Adipocyte (in vitro differentiated cells): Measurements from ENCODE around the gene COL6A3.

Experiments
- DNase-seq: peaks from one replicate; pipeline ENCODE4 v3.0.0-alpha.2; 2015; ENCODE audit warnings: low read depth
- H3K27me3 ChIP-seq: replicated peaks from 2 replicates; pipeline ENCODE4 v1.7.0; 2013; ENCODE audit warnings: mild to moderate bottlenecking, low read length, moderate library complexity; ENCODE audit not compliant: control insufficient read depth, insufficient read depth
- H3K36me3 ChIP-seq: 2 replicates; pipeline ENCODE4 v1.7.0; 2013; ENCODE audit warnings: low read length, mild to moderate bottlenecking, moderate library complexity; ENCODE audit not compliant: control insufficient read depth, insufficient read depth, severe bottlenecking
- H3K4me1 ChIP-seq: 2 replicates; pipeline ENCODE4 v1.7.0; 2013; ENCODE audit warnings: mild to moderate bottlenecking, low read length, moderate library complexity; ENCODE audit not compliant: control insufficient read depth, insufficient read depth
- H3K4me3 ChIP-seq: 2 replicates; pipeline ENCODE4 v1.7.0; 2013; ENCODE audit warnings: mild to moderate bottlenecking, low read length, moderate library complexity
- H3K9ac ChIP-seq: 2 replicates; pipeline ENCODE4 v1.7.0; 2013; ENCODE audit warnings: mild to moderate bottlenecking, low read length, moderate library complexity
- H3K9me3 ChIP-seq: 2 replicates; pipeline ENCODE4 v1.7.0; 2013; ENCODE audit warnings: mild to moderate bottlenecking, low read length, moderate library complexity; ENCODE audit not compliant: control insufficient read depth

The COL6A3 gene

DNA sequence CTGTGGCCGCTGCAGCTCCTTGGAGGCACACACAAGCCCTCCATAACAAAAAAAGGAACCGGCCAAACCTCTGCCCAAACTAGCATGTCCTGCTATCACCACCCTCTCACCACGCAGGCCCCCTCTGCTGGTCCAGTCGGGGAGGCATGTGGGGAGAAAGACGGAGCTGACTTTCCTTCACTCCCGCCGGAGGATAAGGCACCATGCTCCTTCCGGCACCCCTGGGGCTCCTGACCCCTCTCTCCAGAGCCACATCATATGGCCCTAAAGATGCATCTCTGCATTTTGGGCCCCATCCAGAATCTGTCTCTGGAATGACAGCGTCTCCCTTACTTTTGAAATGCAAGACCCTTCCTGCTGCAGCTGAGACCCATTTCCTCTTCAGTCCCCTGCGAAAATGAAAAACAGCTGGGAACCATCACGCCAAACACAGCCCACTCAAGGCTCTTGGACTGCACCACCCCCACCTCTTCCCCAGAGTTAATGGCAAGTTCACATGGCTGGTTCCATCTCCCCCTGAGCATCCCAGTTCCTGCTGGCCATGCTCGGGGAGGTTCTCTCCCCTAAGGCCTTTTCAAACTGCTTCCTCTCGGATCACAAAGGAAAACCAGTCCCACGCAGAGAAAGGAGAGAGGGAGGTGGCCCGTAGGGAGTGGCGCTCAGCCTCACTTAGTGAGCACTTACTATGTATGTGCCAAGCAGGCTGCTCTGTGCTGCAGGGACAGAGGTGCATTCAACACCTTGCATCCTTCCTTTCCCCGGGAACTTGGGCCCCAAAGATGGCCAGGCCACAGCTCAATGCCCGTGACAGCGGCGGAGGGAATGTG, 37.9 kb upstream of the COL6A3 start:
- Histone ChIP-seq H3K4me1 (peaks cover 24% of the 10 kb centered on the region), H3K9me3 (no peaks in the 10 kb centered on the region), H3K9ac (no peak overlapping the region), H3K27me3 (no peaks in the 10 kb centered on the region), H3K4me3 (no peak overlapping the region), H3K36me3 (no peaks in the 10 kb centered on the region)
- DNase-seq = no peak

DNA sequence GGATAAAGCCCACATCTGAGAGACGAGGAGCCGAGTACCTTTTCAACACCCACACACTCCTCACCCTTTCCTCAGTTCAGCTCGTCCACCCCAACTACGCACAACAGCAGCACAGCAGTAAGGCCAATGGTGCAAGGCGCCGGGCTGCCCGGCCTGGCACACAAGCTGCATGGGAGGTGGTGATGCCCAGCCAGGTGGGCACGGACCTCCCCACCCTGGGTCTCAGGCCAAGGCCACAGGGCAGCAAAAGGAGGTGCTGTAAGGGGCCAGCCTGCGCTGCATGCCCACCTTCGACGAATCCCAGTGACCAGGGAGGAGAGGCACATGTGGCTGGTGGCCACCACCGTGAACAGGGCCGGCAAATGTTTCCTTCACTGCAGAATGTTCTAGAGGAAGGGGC, 36.6 kb upstream of the COL6A3 start:
- no peaks in the 10 kb centered on the region for H3K9me3 ChIP-seq
- no peak overlapping the region for H3K4me3 ChIP-seq
- H3K9ac ChIP-seq = no peak overlapping the region
- no peak for DNase-seq
- H3K36me3 ChIP-seq = no peaks in the 10 kb centered on the region
- H3K4me1 ChIP-seq = peaks cover 20% of the 10 kb centered on the region
- H3K27me3 ChIP-seq = no peaks in the 10 kb centered on the region

DNA sequence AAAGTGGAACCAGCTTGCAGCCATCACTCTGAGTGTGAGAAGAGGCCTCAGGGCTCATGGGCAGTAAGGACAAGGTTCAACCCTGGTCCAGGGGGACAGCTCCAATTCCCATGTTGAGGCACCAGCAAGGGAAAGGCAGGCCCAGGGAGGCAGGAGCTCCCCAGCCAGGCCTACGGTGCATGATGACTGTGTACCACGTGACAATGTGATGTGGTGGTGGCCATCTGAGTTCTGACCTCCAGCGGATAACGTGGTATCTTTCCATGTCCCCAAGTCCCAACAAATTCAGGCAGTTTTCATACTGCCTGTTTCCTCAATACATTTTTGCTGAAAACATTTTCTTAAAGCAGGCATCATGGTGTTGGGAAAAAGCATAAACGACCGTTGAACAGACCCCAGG, 36.1 kb upstream of the COL6A3 start:
- Histone ChIP-seq H3K9ac (no peak overlapping the region), H3K27me3 (no peaks in the 10 kb centered on the region), H3K9me3 (no peaks in the 10 kb centered on the region)

DNA sequence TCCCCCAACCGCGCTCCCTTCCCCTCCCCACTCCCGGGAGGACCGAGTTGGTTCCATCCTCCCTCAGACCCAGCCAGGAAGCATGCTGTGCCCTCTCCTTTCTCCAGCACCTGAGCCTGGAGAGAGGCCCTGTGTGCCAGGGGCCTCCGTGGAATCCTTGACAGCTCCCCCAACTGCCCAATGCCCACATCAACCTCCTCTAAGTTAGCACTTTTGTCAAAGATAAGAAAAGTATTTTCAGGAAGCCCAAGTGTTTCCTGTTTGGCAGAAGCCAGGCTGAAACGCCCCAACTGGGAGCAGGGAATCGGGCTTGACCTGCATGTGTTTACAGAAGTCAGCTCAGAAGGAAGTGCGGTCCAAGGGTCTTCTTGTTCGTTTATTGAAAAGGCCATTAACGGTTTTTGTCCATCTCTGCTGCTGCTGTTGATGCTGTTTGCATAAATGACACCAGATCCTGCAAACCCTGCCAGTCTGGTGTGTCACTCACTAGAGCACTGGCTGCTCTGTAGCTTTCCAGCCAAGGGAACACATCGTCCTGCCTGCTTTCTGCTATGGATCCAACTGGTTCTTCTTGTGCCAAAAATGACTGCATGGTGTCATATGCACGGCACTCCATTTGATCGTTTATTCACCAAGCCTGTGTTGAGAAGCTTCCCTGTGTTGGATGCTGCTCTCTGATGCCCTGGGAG, 35.4 kb upstream of the COL6A3 start:
- DNase-seq = no peak
- Histone ChIP-seq H3K9me3 (no peaks in the 10 kb centered on the region), H3K4me1 (peaks cover 20% of the 10 kb centered on the region), H3K36me3 (no peaks in the 10 kb centered on the region), H3K4me3 (peak overlapping the region; percentile 46), H3K27me3 (no peaks in the 10 kb centered on the region), H3K9ac (peak overlapping the region; percentile 51)

More for the DNA sequence above, 36.1 kb upstream of the COL6A3 start:
- H3K4me3 ChIP-seq = peak overlapping the region; percentile 46
- no peak for DNase-seq
- peaks cover 20% of the 10 kb centered on the region for H3K4me1 ChIP-seq
- no peaks in the 10 kb centered on the region for H3K36me3 ChIP-seq

DNA sequence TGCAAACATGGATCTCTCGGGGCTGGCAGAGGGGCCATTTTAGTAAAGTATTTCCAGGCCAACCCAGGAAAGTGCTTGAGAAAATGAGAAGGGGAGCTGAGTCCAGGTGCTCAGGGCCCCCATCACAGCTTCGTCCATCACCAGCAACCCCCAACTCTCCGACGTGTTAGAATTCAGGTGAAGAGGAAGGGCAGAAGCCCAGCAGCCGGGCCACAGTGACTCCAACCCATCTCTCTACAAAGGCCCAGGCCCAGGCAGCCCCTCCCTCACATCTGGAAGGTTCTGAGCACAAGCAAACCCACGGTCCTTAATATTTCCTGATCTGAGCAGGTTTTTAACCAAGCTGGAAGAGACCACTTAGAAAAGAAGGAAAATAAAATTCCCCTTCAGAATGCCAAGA, 34.7 kb upstream of the COL6A3 start:
- Histone ChIP-seq H3K27me3 (no peaks in the 10 kb centered on the region), H3K9ac (peak overlapping the region; percentile 51), H3K36me3 (no peaks in the 10 kb centered on the region), H3K9me3 (no peaks in the 10 kb centered on the region), H3K4me3 (no peak overlapping the region), H3K4me1 (peaks cover 20% of the 10 kb centered on the region)
- DNase-seq = no peak

DNA sequence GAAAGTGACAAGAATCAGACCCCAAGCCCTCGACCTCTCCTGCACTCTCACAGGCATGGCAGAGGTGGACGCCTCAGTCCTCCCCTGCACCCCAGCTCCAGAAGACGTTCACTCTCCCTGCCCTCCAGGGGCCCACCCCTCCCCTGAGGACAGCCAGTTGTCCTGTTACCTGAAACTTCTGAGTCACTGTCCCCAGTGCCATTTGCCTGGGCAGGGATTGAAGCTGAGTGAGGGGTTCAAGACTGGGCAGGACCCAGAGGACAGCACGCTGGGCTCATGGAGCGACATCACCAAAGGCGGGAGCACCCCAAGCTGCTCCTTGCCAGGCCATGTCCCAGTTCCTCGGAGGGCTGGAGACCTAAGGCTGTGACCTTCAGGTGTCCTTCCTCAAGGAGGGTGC, 34.2 kb upstream of the COL6A3 start:
- Histone ChIP-seq H3K27me3 (no peaks in the 10 kb centered on the region), H3K4me1 (peaks cover 20% of the 10 kb centered on the region)
- no peak for DNase-seq

DNA sequence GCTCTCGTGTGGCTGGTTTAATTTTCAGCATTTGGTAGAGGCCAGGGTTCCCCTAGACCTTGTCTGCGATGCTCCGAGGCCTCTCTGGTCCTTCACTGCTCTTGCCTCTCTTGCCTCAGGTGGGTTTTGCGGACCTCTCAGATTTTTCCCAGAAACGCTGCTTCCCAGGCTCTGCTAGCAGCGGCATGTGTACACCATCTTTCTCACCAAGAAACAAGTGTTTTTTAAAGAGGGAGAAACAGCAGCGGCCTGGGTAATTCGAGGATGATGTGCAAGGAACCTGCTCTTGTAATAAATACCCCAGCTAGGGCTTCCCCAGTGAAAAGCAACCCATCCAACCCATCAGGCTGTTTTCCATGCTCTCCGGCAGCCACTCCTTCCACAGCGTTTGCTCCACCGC, 33.5 kb upstream of the COL6A3 start:
- no peaks in the 10 kb centered on the region for H3K9me3 ChIP-seq
- DNase-seq = no peak
- H3K9ac ChIP-seq = no peak overlapping the region
- no peak overlapping the region for H3K4me3 ChIP-seq
- peaks cover 17% of the 10 kb centered on the region for H3K4me1 ChIP-seq
- H3K36me3 ChIP-seq = no peaks in the 10 kb centered on the region
- H3K27me3 ChIP-seq = no peaks in the 10 kb centered on the region

More for the DNA sequence above, 34.2 kb upstream of the COL6A3 start:
- no peaks in the 10 kb centered on the region for H3K36me3 ChIP-seq
- no peak overlapping the region for H3K9ac ChIP-seq
- no peaks in the 10 kb centered on the region for H3K9me3 ChIP-seq
- H3K4me3 ChIP-seq = no peak overlapping the region

DNA sequence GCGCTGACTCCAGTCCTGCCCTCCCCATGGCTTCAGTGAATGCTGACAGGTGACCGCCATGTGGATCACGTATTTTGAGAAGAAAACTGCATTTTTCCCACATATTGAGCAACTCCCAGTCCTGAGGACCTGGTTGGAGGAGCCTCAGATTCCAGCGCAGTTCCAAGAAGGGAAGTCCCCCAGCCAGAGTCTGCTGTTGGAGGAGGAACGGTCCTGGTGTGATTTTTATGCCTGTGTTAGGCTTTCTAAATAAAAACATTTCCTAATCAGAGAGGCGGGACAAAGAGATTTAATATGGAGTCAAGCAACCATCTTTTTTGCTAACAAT, 32.3 kb upstream of the COL6A3 start:
- no peaks in the 10 kb centered on the region for H3K9me3 ChIP-seq
- no peaks in the 10 kb centered on the region for H3K27me3 ChIP-seq

DNA sequence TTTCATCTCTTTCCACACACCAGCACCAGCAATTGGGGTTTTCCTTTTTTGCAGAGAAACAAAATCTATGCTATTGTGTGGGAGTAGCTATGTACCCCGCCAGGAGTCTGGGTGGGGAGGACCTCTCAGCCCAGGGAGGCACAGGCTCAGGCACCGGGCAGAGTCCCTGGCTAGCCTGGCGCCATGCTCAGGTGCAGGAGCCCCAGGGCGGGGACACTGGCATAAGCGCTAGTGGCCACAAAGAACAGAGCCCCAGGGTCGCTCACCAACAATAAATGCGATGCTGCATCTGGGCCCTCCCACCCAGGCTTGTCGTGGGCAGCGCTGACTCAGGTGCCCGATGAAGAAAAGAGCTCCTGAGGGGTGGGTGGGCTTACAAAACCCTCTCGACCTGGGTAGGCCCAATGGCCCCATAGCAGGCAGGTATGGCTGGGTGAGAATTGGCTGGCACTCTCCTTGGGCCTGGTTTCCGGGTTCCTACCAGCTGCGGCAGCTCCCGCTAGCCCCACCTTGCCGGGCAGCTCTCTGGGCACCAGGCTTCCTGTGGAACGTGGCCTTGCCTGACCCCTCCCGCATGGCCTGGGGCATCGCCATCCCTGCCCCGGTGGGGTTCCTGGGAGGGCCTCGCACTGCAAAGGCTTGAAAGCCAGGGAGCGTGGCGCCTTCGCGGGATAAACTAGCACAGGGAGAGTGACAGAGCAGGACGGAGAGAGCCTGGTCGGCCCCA, 31.8 kb upstream of the COL6A3 start:
- H3K27me3 ChIP-seq = no peaks in the 10 kb centered on the region
- no peaks in the 10 kb centered on the region for H3K36me3 ChIP-seq
- no peak overlapping the region for H3K9ac ChIP-seq
- DNase-seq = no peak
- H3K4me3 ChIP-seq = no peak overlapping the region
- peaks cover 29% of the 10 kb centered on the region for H3K4me1 ChIP-seq
- H3K9me3 ChIP-seq = no peaks in the 10 kb centered on the region

More for the DNA sequence above, 32.3 kb upstream of the COL6A3 start:
- H3K9ac ChIP-seq = no peak overlapping the region
- DNase-seq = no peak
- no peak overlapping the region for H3K4me3 ChIP-seq
- no peaks in the 10 kb centered on the region for H3K36me3 ChIP-seq
- peaks cover 24% of the 10 kb centered on the region for H3K4me1 ChIP-seq

DNA sequence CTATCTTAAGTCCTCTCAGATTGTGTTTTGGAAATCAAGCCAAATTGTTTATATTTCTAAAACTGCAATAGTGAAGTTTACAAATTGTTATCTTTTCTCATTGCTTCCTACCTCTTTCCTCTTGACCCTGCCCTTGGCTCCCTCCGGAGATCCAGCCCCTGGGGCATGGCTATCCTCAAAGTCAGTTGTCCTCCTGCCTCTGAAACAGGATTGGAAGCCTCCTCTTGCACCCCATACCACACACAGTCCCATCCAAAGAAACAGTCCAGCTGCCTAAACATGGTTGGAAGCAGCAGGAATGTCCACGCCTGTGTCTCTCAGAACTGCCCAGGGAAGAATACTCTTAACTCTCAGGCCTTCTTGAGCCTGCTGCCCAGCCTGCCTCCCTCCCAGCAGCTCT, 30.1 kb upstream of the COL6A3 start:
- Histone ChIP-seq H3K36me3 (no peaks in the 10 kb centered on the region), H3K4me3 (no peak overlapping the region), H3K4me1 (peaks cover 17% of the 10 kb centered on the region), H3K9ac (no peak overlapping the region), H3K9me3 (no peaks in the 10 kb centered on the region), H3K27me3 (no peaks in the 10 kb centered on the region)
- no peak for DNase-seq

DNA sequence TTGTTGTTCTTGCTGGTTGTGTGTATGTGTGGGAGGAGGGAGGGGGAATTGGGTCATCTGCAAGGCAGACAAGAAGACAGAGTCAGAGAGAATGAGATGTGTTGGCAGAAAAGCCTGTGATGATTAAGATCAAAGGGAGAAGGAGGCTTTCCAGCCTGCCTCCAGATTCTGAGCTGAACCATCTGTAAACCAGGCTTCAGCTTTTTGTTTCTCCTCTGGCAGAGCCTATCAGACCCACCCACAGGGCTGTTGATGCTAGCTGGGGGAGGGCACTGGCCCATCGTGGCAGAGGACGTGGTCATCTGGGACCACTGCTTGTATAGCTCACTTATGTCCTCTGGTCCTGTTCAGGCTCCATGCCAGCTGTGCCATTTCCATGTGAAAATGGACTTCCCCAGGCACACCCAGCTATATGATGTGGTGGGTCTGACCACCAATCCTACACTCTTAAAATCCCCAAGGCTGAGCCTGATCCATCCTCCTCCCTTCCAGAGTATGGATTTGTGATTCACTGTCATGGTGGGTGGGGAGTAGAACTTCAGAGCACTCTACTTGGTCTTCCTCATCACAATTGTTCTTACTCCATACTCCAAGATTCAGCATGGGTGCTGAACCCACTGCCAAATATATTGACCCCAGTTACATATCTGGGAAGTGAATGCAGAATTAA, 27.8 kb upstream of the COL6A3 start:
- Histone ChIP-seq H3K27me3 (no peaks in the 10 kb centered on the region), H3K36me3 (no peaks in the 10 kb centered on the region), H3K9me3 (no peaks in the 10 kb centered on the region), H3K9ac (no peak overlapping the region), H3K4me1 (peaks cover 18% of the 10 kb centered on the region), H3K4me3 (no peak overlapping the region)
- DNase-seq = peak; percentile 59
